HG02973 (cell line): ENCODE measurements around the gene EIPR1.
"Not testable (repeated sequence)": the region's sequence is repeated elsewhere in the genome, so short reads cannot be mapped to it uniquely, and the experiment has no call there.

Experiments used
- ATAC-seq: cut with Tn5 transposase; IDR thresholded peaks from one replicate; pipeline ENCODE4 v1.9.1; 2021; ENCODE audit warnings: moderate library complexity; ENCODE audit not compliant: unreplicated experiment

The EIPR1 gene

GRCh38 chr2:3361518-3362389 is 15.9 kb downstream of the EIPR1 start:
- no peak for ATAC-seq

DNA sequence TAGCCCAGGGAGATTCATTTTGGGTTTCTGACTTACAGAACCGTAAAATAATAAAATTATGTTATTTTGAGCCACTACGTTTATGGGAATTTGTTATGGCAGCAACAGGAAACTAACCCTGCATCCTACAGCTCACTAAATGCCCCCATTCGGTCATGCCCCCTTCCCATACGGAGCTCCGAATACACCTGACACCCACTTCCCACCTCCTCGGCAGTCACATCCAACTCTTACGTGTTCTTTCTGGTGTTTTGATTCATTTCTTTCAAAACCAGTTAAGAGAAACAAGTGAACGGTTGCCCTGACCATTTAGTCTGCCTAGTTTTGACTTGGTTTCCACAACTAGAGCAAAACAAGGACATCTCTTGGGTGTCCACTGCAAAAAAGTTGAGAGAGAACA is 19.7 kb downstream of the EIPR1 start:
- ATAC-seq = no peak

DNA sequence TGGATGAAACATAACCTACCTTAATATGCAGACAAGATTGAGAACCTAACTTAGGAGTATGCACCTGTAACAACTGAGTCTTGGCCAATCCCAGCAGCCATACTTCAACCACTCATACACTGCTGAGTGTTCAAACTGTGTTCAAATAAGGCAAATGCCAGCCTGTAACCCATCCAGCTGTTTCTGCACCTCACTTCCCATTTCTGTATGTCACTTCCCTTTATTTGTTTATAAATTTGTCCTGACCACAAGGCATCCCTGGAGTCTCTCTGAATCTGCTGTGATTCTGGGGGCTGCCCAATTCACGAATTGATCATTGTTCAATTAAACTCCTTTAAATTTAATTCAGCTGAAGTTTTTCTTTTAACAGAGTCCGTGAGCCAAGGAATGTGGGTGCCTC is 20.2 kb downstream of the EIPR1 start:
- ATAC-seq = not testable (repeated sequence)

DNA sequence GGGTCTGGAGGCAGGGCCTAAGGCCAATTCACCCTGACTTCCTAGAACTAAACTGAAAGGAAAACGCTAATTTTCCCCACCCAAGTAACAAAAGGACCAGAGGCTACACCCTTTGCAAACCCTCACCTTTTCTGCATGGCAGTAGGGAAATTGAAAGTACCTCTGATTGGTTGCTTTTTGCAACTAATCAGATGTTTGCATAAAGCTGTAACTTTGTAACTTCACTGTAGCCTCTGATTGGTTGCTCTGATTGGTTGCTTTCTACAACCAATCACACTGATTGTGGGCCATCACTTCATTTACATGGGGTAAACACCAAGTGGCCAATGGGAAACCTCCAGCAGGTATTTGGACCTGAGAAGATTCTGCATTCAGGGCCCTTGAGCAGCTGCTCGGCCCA is 20.8 kb downstream of the EIPR1 start:
- ATAC-seq = no peak

- ATAC-seq = no peak
Measured at GRCh38 chr2:3355951-3356569, 21.6 kb downstream of the EIPR1 start.

- no peak for ATAC-seq
Measured at GRCh38 chr2:3354986-3355385, 22.6 kb downstream of the EIPR1 start.

GRCh38 chr2:3349211-3349693 is 28.4 kb downstream of the EIPR1 start:
- no peak for ATAC-seq

DNA sequence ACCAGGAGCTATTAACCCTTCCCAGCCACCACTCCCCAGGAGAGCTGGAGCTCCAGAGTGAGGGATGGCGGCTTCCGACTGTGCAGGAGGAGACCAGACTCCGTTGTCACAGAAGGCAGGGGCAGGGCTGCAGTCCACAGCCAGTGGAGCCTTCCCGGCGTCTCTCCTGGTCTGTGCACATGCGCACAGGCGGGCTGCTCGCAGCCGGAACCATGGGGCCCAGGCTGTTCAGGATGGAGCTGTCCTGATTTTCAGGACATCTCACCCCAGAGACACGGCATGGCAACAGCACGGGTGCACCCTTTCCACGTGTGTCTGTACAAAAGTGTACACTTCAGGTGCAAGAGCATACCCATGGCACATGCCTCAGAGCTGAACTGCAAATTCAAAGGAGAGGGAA is 28.9 kb downstream of the EIPR1 start:
- no peak for ATAC-seq

DNA sequence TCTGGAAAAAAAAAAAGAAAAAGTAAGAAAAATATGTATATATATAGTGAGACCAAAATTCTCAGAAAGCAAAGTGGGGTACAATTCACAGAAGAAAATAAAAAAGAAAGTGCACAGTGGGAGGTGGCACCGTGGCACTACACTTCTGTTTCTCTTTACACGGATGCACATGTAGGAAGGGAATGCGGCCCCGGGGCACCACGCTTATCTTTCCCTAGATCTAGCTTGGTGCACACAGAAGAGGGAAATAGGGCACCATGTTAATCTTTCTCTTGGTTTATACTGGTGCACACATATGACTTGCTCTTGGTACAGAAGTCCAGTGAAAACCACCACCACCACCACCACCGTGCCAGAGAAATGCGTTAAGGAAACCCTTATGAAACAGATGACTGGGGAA is 32.0 kb downstream of the EIPR1 start:
- ATAC-seq = no peak

- ATAC-seq = no peak
Measured at GRCh38 chr2:3344897-3345296, 32.7 kb downstream of the EIPR1 start.

GRCh38 chr2:3343012-3343411 is 34.6 kb downstream of the EIPR1 start:
- ATAC-seq = no peak

GRCh38 chr2:3342324-3342723 is 35.3 kb downstream of the EIPR1 start:
- ATAC-seq = no peak

- no peak for ATAC-seq
Measured at GRCh38 chr2:3341336-3341735, 36.3 kb downstream of the EIPR1 start.

GRCh38 chr2:3340144-3340543 is 37.5 kb downstream of the EIPR1 start:
- no peak for ATAC-seq

- ATAC-seq = no peak
Measured at GRCh38 chr2:3338340-3338739, 39.3 kb downstream of the EIPR1 start.

- no peak for ATAC-seq
Measured at GRCh38 chr2:3336844-3337243, 40.8 kb downstream of the EIPR1 start.

DNA sequence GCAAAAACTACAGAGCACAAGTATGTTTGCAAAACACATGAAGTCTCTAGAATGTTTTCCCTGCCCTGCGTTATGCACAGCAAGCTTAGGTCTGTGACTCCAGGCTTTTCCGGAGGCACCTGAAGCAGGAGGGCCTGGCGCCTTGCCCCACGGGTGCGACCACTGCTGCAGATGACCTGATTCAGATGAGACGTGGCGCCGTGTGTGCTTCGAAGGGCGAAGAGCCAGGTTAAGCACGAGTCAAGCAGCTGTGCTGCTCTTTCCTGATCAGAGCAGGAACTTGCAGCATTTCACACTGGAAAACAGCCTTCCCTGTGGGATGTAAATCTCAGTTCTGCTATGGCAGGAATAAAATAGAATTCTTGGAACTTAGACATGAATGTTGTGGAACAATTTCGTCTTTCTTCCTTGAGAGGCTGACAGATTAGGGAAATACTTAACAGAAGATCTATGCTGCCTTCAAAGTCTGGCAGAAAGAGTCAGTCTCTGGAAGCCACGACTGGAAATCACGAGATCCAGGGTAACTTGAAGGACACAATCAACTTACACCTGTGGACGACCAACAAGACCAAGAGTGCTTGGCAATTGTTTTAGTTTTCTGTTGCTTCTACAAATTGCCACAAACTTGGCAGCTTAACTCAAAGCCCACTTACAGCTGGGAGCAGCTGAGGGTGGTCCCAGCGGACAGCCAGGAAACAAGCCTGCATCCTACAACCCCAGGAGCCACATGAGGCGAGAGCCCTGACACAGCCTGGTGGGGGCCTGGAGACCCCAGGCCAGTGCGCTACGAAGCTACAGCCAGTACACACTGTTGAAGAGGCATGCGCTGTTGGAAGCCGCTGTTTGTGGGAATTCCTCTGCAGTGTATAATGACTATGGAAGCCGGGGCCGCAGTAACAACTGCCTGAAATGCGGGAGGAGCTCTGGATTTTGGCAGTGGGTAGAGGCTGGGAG is 42.9 kb downstream of the EIPR1 start:
- no peak for ATAC-seq

DNA sequence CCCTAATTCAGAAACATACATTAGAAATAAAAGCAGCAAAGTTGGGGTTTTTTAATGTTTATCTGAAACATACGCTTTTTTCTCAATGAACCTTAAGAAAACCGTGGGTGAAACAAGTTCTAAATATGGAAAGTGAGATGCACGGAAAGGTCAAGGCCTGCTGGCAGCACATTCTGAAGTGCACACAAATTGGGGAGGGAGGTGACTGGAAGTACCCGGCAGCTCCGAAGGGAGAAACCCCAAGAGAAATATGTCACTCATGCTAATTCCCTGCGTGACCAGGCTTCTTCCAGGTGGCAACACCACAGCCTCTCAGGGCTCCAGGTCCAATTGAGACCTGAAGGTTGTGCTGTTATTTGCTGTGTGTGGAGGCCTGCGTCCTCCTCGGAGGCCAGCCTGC is 45.5 kb downstream of the EIPR1 start:
- no peak for ATAC-seq

DNA sequence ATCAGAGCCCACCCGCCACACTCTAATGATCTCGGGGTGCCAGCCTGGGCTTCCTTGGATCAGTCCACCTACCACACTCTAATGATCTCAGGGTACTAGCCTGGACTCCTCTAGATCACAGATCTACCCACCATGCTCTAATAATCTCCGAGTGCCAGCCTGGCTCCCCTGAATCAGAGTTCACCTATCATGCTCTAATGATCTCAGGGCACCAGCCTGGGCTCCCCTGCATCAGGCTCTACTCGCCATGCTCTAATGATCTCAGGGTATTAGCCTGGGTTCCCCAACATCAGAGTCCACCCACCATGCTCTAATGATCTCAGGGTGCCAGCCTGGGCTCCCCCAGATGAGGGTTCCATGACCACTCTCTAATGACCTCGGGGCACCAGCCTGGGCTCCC is 48.1 kb downstream of the EIPR1 start:
- no peak for ATAC-seq

- no peak for ATAC-seq
Measured at GRCh38 chr2:3326871-3327270, 50.7 kb downstream of the EIPR1 start.

- no peak for ATAC-seq
Measured at GRCh38 chr2:3326182-3326537, 51.5 kb downstream of the EIPR1 start.
